AG04449 (cell line): ENCODE data around the gene RIN1.
"Not testable (repeated sequence)": the region's sequence is repeated elsewhere in the genome, so short reads cannot be mapped to it uniquely, and the experiment has no call there.

ENCODE experiments used
- CTCF ChIA-PET: fragments of 350-600 bp; formaldehyde crosslinking; extraction: SDS; loops from one replicate; lab custom pipeline; 2021; ENCODE audit warnings: antibody characterized with exemption; lab: Yijun Ruan, JAX
- POLR2A ChIA-PET: fragments of 400-600, 350-600 bp; formaldehyde crosslinking; extraction: SDS; loops from one replicate; lab custom pipeline; 2020; ENCODE audit warnings: antibody characterized with exemption, inconsistent platforms; lab: Yijun Ruan, JAX
- DNase-seq: peaks from one replicate; pipeline ENCODE4 v3.0.0-alpha.2; 2010; ENCODE audit warnings: low read depth, low spot score
- H3K4me3 ChIP-seq: 2 replicates; pipeline ENCODE4 v1.5.1; 2011; ENCODE audit warnings: low read depth, mild to moderate bottlenecking, control low read depth, low read length
- CTCF ChIP-seq: IDR thresholded peaks from one replicate; pipeline ENCODE4 v1.5.1; 2011; ENCODE audit warnings: mild to moderate bottlenecking, moderate library complexity, low read length, control low read depth, inconsistent platforms; ENCODE audit not compliant: insufficient read depth; ENCODE audit errors: missing control alignments

RIN1 gene

GRCh38 chr11:66311470-66311964, 24.7 kb downstream of the RIN1 start:
- DNase-seq = no peak
- POLR2A ChIA-PET = interaction anchor here (0.8 to 4.3 kb wide), 12 partner anchors 15 to 58 kb away, joined by 3 to 106 read pairs (median 5); partner anchors contain the start of genes BRMS1, RIN1 and YIF1A
- H3K4me3 ChIP-seq = peak overlapping the region; percentile 63

GRCh38 chr11:66310803-66311440, 25.3 kb downstream of the RIN1 start:
- CTCF ChIA-PET = interaction anchor here (0.6 to 8.6 kb wide), 31 partner anchors 9 to 111 kb away, joined by 3 to 260 read pairs (median 5); partner anchors contain the start of genes B4GAT1, BRMS1, RIN1 and TMEM151A
- not testable (repeated sequence) for DNase-seq, H3K4me3 ChIP-seq
- POLR2A ChIA-PET = interaction anchor here (0.8 to 4.3 kb wide), 10 partner anchors 16 to 59 kb away, joined by 3 to 106 read pairs (median 5); partner anchors contain the start of genes BRMS1, RIN1 and YIF1A

More at GRCh38 chr11:66311470-66311964, 24.7 kb downstream of the RIN1 start:
- CTCF ChIA-PET = interaction anchor here (0.6 to 8.6 kb wide), 31 partner anchors 9 to 110 kb away, joined by 3 to 260 read pairs (median 5); partner anchors contain the start of genes B4GAT1, BRMS1, RIN1 and TMEM151A
- no peak for TF ChIP-seq CTCF

- ChIA-PET CTCF (interaction anchor here (1.0 to 8.6 kb wide), 11 partner anchors 8 to 83 kb away, joined by 4 to 260 read pairs (median 53); partner anchors contain the start of genes B4GAT1, BRMS1, RIN1 and TMEM151A), POLR2A (interaction anchor here (0.6 to 0.9 kb wide), 2 partner anchors 25 to 38 kb away, joined by 3 read pairs; no protein-coding TSS in a partner anchor)
- no peak for TF ChIP-seq CTCF
- no peak overlapping the region for H3K4me3 ChIP-seq
- DNase-seq = no peak
These were observed 25.9 kb downstream of the RIN1 start for GRCh38 chr11:66310324-66310723.

GRCh38 chr11:66309475-66309874, 26.8 kb downstream of the RIN1 start:
- no peak for DNase-seq
- CTCF ChIA-PET = interaction anchor here (0.9 to 8.6 kb wide), 9 partner anchors 11 to 84 kb away, joined by 4 to 260 read pairs (median 61); partner anchors contain the start of genes B4GAT1, BRMS1, RIN1 and TMEM151A
- H3K4me3 ChIP-seq = no peak overlapping the region
- no peak for TF ChIP-seq CTCF
- POLR2A ChIA-PET = no interaction called here

GRCh38 chr11:66302656-66303055, 33.6 kb downstream of the RIN1 start:
- no peak for DNase-seq
- H3K4me3 ChIP-seq = no peak overlapping the region
- TF ChIP-seq CTCF = no peak
- CTCF ChIA-PET = interaction anchor here (0.6 to 2.0 kb wide), 4 partner anchors 9 to 84 kb away, joined by 3 to 23 read pairs (median 4); no protein-coding TSS in a partner anchor
- POLR2A ChIA-PET = no interaction called here

- no peak for DNase-seq
- CTCF ChIA-PET = interaction anchor here (2.4 to 4.8 kb wide), 3 partner anchors 12 to 87 kb away, joined by 13 to 53 read pairs (median 14); no protein-coding TSS in a partner anchor
- H3K4me3 ChIP-seq = no peak overlapping the region
- POLR2A ChIA-PET = no interaction called here
- no peak for TF ChIP-seq CTCF
These were observed 37.0 kb downstream of the RIN1 start for GRCh38 chr11:66299186-66299585.
